ENCODE measurements around the gene PRELID3B. TPM values are rescaled to one million over a fixed set of nuclear protein-coding genes. Genes with fewer than 3 reads are reported as not detected.

The PRELID3B gene
- total and polyA plus RNA-seq, 10 of the 15 experiments (the other 5 are each of a cell fraction or from before 2014, with no cell fraction given), result 72.5 to 151 (median 124) TPM

- Histone ChIP-seq H3K4me2 (ENCODE audit: control insufficient read depth, insufficient read depth) (no peak overlapping the region), H3K27me3 (replicated peaks in 1 of 2; ENCODE audit: control insufficient read depth in 2 of 2, insufficient read depth in 2 of 2, low read length in 1 of 2) (no peaks in the 10 kb centered on the region), H3K9ac (ENCODE audit: control insufficient read depth, insufficient read depth, low read length) (no peak overlapping the region), H3K36me3 (ENCODE audit: control insufficient read depth in 2 of 2, insufficient read depth in 2 of 2, low read length in 1 of 2) (peaks cover 47 to 57% of the 10 kb centered on the region in 2 experiments), H3K27ac (ENCODE audit: control insufficient read depth, insufficient read depth) (no peak overlapping the region), H3K79me2 (ENCODE audit: control insufficient read depth, insufficient read depth, low read length) (peaks cover 5% of the 10 kb centered on the region), H3K4me1 (ENCODE audit: control insufficient read depth, insufficient read depth, low read length) (peaks cover 14% of the 10 kb centered on the region), H2AFZ (ENCODE audit: control insufficient read depth, low read depth, low read length) (no peak overlapping the region), H3K9me3 (replicated peaks; ENCODE audit: control insufficient read depth, insufficient read depth, low read length) (no peaks in the 10 kb centered on the region), H3K4me3 (no peak overlapping the region), H4K20me1 (ENCODE audit: control insufficient read depth, insufficient read depth) (peaks cover 3% of the 10 kb centered on the region)
- in situ Hi-C loops (cut with MboI) (no loop called here), intact Hi-C loops (cut with micrococcal nuclease; ENCODE audit: unreplicated experiment) (no loop called here)
- SMC1A ChIA-PET (ENCODE audit: uncharacterized antibody, unreplicated experiment), result no interaction called here
- RAD21 ChIA-PET (ENCODE audit: unreplicated experiment), result interaction anchor here (1.6 to 1.8 kb wide), 2 partner anchors 15 to 90 kb away, joined by 4 to 5 read pairs; partner anchors contain the start of gene NELFCD
- FAIRE-seq (no peak), ATAC-seq (no peak), DNase-seq (ENCODE audit: low read depth, low spot score) (no peak)
- POLR2A ChIA-PET, result interaction anchor here (0.7 kb wide), 1 partner anchor 25 kb away, joined by 3 read pairs; no protein-coding TSS in a partner anchor
- BruUV-seq (replicated peaks), result no TSS peak
- peak; percentile 54; the same call in 1 of the 2 replicates for TF ChIP-seq POLR2A (IDR thresholded peaks at IDR 0.05; ENCODE audit: low read depth, low read length)
- no peak for TF ChIP-seq YBX1 (IDR thresholded peaks at IDR 0.05)
- no peak for TF ChIP-seq RUNX3 (IDR thresholded peaks at IDR 0.05; ENCODE audit: low read length)
- TF ChIP-seq MEF2B (IDR thresholded peaks at IDR 0.05; ENCODE audit: partially characterized antibody, poor library complexity, severe bottlenecking), result no peak
- WGBS (ENCODE audit: insufficient coverage, insufficient replicate concordance, low lambda C conversion rate, missing lambda C conversion rate), result 97% methylated on average over 24 of the region's 24 CpGs
- CTCF ChIA-PET, result no interaction called here
Observed at GRCh38 chr20:58997141-58997770, 45.3 kb downstream of the PRELID3B start.

- Histone ChIP-seq H3K9me3 (replicated peaks; ENCODE audit: control insufficient read depth, insufficient read depth, low read length) (no peaks in the 10 kb centered on the region), H3K36me3 (ENCODE audit: control insufficient read depth in 2 of 2, insufficient read depth in 2 of 2, low read length in 1 of 2) (peaks cover 41 to 55% of the 10 kb centered on the region in 2 experiments), H3K4me2 (ENCODE audit: control insufficient read depth, insufficient read depth) (no peak overlapping the region), H3K4me3 (no peak overlapping the region), H3K4me1 (ENCODE audit: control insufficient read depth, insufficient read depth, low read length) (peaks cover 14% of the 10 kb centered on the region), H4K20me1 (ENCODE audit: control insufficient read depth, insufficient read depth) (peaks cover 3% of the 10 kb centered on the region), H3K27ac (ENCODE audit: control insufficient read depth, insufficient read depth) (no peak overlapping the region), H3K79me2 (ENCODE audit: control insufficient read depth, insufficient read depth, low read length) (no peaks in the 10 kb centered on the region; the same call in 1 of the 2 replicates), H3K9ac (ENCODE audit: control insufficient read depth, insufficient read depth, low read length) (no peak overlapping the region), H3K27me3 (replicated peaks in 1 of 2; ENCODE audit: control insufficient read depth in 2 of 2, insufficient read depth in 2 of 2, low read length in 1 of 2) (no peaks in the 10 kb centered on the region), H2AFZ (ENCODE audit: control insufficient read depth, low read depth, low read length) (no peak overlapping the region)
- DNase-seq (ENCODE audit: low read depth, low spot score) (no peak), FAIRE-seq (no peak), ATAC-seq (no peak)
- CTCF ChIA-PET, result no interaction called here
- no TSS peak for BruUV-seq (replicated peaks)
- RAD21 ChIA-PET (ENCODE audit: unreplicated experiment), result interaction anchor here (1.8 kb wide), 1 partner anchor 14 kb away, joined by 5 read pairs; the partner anchor contains the start of gene NELFCD
- TF ChIP-seq POLR2AphosphoS5 (IDR thresholded peaks at IDR 0.05; ENCODE audit: low read length) (peak; percentile 56; the same call in 1 of the 2 replicates), POLR2A (IDR thresholded peaks at IDR 0.05; ENCODE audit: low read depth, low read length) (peak; percentile 54), RAD51 (IDR thresholded peaks at IDR 0.05) (no peak)
- POLR2A ChIA-PET, result interaction anchor here (0.9 to 1.0 kb wide), 2 partner anchors 12 to 17 kb away, joined by 3 read pairs; no protein-coding TSS in a partner anchor
- SMC1A ChIA-PET (ENCODE audit: uncharacterized antibody, unreplicated experiment), result no interaction called here
- intact Hi-C loops (cut with micrococcal nuclease; ENCODE audit: unreplicated experiment), result no loop called here
- 89% methylated on average over 12 of the region's 12 CpGs for WGBS (ENCODE audit: insufficient coverage, insufficient replicate concordance, low lambda C conversion rate, missing lambda C conversion rate)
- in situ Hi-C loops (cut with MboI), result no loop called here
Observed at GRCh38 chr20:58996226-58996611, 46.4 kb downstream of the PRELID3B start.
